GM21717 (cell line): ENCODE results near the gene GMNC.

Experiments used
- ATAC-seq: cut with Tn5 transposase; IDR thresholded peaks from one replicate; pipeline ENCODE4 v1.9.1; 2021; ENCODE audit warnings: mild to moderate bottlenecking, moderate library complexity; ENCODE audit not compliant: unreplicated experiment

Gene GMNC

GRCh38 chr3:190853464-190853863, 9.0 kb downstream of the GMNC start:
- ATAC-seq: no peak

DNA sequence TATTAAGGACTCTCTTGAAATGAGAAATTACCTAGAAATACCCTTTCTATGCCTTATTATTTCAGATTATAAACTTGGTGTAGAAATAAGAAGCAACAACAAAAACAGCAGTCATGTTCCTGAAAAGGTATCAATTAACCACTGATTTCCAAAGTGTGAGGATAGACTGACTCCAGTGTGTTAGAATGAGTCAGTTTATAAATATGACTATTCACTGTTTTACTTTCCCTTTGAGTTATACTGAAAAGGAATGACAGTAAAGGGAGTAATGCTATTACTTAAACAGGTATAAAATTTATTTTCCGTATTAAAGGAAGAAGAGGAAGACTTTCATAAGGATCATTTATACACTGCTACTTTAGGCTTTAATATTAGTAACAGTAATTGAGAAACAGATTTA, 12.9 kb downstream of the GMNC start:
- no peak for ATAC-seq

- no peak for ATAC-seq
Observed at GRCh38 chr3:190848870-190849269, 13.6 kb downstream of the GMNC start.

DNA sequence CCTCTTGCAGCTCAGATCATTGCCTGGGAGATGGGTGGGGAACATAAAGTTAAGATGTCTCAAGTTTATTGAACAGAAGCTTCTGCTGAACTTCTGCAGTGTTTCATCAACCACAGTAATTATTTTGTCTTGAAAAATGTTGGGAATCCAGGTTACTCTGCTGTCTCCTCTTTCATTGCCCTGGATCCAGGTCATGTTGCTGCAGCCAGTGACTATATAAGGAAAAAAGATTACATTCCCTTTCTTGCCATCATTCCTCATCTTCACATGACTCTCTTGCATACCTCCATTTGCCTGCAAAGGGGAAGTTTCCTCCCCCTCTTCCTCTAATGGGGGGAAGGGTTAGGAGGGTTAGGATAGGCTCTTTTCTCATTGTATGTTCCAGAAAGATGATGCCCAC, 15.1 kb downstream of the GMNC start:
- no peak for ATAC-seq

GRCh38 chr3:190840146-190840545, 22.3 kb downstream of the GMNC start:
- no peak for ATAC-seq

GRCh38 chr3:190831225-190831624, 31.3 kb downstream of the GMNC start:
- ATAC-seq: no peak

- no peak for ATAC-seq
Observed at GRCh38 chr3:190830031-190830430, 32.5 kb downstream of the GMNC start.

DNA sequence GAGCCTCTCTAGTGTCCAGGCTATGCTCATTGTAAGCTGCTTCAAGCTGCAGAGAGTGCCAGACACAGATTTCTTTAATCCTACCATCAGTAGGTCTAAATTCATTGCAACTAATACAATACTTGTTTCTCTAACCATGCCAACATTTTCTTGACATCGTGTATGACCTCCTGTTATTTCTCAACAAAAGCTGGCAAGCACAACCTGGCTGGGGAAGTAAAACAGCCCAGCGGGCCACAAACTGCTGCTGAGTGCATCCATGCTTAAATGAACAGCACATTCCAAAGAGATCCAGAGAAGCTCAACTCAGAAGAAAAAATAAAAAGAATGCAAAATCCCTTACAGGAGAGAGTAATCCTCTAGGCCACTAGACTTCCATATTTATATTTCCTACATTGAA, 36.5 kb downstream of the GMNC start:
- no peak for ATAC-seq

- ATAC-seq: no peak
Observed at GRCh38 chr3:190825386-190826016, 37.0 kb downstream of the GMNC start.

GRCh38 chr3:190811775-190812480, 50.6 kb downstream of the GMNC start:
- peak; percentile 79 for ATAC-seq

GRCh38 chr3:190810957-190811356, 51.5 kb downstream of the GMNC start:
- no peak for ATAC-seq

DNA sequence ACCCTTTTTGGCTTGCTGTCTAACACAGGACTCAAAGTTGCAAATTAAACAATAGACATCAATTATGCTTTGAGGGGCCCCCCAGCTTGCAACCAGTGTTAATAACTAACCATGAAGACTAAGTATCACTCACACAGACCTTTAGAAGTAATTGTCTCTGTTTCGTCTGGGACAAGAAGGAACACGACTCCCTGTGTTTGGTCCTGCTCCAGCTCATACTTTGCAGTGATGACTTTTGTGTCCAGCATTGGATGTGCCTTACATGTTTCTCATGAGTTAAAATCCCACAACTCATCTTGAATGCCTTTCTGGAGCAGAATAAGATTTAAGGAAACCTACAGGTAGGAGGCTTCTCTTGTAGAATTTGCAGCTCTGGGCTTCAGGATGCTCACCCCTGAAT, 53.1 kb downstream of the GMNC start:
- no peak for ATAC-seq

GRCh38 chr3:190807719-190808375, 54.6 kb downstream of the GMNC start:
- ATAC-seq: no peak
